ENCODE measurements around the gene ARGFX. TPM values are rescaled to one million over a fixed set of nuclear protein-coding genes. Genes with fewer than 3 reads are reported as not detected.
"Not testable (repeated sequence)": the region's sequence is repeated elsewhere in the genome, so short reads cannot be mapped to it uniquely, and the experiment has no call there.

Gene ARGFX
- polyA plus RNA-seq, 6 donors from 2014 or later: not detected

DNA sequence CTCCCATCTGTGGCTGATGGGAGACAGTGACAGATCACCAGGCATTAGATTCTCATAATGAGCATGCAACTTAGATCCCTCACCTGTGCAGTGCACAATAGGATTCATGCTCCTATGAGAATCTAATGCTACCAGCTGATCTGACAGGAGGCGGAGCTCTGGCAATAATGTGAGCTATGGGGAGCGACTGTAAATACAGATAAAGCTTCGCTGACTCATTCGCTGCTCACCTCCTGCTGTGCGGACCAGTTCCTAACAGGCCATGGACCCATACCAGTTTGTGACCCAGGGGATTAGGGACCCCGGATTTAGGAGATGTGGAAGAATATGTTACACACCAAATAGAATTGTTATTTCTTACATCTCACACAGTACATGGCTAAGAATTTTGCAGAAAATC is 6.7 kb downstream of the ARGFX start:
- DNase-seq (no peak), ATAC-seq (ENCODE audit: low read depth in 2 of 2) (no peak)
- Mint-ChIP-seq H3K9me3 (no peaks in the 10 kb centered on the region), H3K27ac (no peak overlapping the region), H3K36me3 (no peaks in the 10 kb centered on the region), H3K4me3 (no peak overlapping the region), H3K27me3 (peaks cover 0 to 9% (median 0%) of the 10 kb centered on the region in 3 donors), H3K4me1 (no peaks in the 10 kb centered on the region)

DNA sequence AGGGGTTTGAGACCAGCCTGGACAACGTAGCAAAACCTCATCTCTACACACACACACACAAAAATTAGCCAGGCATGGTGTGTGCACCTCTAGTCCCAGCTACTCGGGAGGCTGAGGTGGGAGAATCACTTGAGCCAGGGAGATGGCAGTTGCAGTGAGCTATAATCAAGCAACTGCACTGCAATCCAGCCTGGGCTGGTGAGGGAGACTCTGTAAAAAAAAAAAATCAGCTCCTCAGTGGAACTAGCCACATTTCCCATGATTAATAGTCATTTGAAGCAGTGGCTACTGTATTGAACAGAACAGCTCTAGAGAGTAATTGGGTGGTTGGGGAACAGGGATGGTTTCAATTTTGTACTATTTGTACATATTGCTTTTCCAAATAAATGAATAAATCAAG is 13.9 kb downstream of the ARGFX start:
- ATAC-seq (ENCODE audit: low read depth in 2 of 2): no peak
- Mint-ChIP-seq H3K27ac (no peak overlapping the region), H3K9me3 (peaks cover 0 to 2% (median 0%) of the 10 kb centered on the region in 7 donors)

DNA sequence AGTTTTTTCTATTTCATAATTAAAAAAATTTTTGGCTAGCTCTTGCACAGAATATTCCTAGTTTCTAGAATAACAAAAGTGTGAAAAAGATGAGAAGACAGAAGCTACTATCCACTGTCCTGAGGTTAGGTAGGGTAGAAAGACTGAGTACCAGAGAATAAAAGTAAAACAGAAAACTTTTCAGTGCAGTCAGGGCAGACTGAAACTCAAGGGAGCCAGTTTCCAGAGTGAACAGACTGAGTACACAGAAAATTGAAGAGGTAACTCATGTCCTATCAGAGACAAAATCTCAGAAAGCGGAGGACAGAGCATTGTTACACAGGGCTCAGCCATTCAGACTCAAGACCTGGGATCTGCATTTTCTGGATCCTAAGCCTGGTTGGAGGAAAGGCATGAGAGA is 16.7 kb downstream of the ARGFX start:
- ATAC-seq (ENCODE audit: low read depth in 2 of 2) (no peak), DNase-seq (no peak)
- H3K27ac Mint-ChIP-seq: no peak overlapping the region
- peaks cover 0 to 2% (median 0%) of the 10 kb centered on the region in 7 donors for H3K9me3 Mint-ChIP-seq
- no peaks in the 10 kb centered on the region for H3K36me3 Mint-ChIP-seq
- H3K4me1 Mint-ChIP-seq: peaks cover 0 to 4% (median 0%) of the 10 kb centered on the region in 3 donors
- H3K4me3 Mint-ChIP-seq: no peak overlapping the region
- H3K27me3 Mint-ChIP-seq: peaks cover 7 to 31% (median 21%) of the 10 kb centered on the region in 3 donors

More for the DNA sequence above, 13.9 kb downstream of the ARGFX start:
- Mint-ChIP-seq H3K4me1 (peaks cover 0 to 4% (median 0%) of the 10 kb centered on the region in 3 donors), H3K4me3 (no peak overlapping the region), H3K27me3 (peaks cover 7 to 31% (median 17%) of the 10 kb centered on the region in 3 donors), H3K36me3 (no peaks in the 10 kb centered on the region)
- DNase-seq: no peak

DNA sequence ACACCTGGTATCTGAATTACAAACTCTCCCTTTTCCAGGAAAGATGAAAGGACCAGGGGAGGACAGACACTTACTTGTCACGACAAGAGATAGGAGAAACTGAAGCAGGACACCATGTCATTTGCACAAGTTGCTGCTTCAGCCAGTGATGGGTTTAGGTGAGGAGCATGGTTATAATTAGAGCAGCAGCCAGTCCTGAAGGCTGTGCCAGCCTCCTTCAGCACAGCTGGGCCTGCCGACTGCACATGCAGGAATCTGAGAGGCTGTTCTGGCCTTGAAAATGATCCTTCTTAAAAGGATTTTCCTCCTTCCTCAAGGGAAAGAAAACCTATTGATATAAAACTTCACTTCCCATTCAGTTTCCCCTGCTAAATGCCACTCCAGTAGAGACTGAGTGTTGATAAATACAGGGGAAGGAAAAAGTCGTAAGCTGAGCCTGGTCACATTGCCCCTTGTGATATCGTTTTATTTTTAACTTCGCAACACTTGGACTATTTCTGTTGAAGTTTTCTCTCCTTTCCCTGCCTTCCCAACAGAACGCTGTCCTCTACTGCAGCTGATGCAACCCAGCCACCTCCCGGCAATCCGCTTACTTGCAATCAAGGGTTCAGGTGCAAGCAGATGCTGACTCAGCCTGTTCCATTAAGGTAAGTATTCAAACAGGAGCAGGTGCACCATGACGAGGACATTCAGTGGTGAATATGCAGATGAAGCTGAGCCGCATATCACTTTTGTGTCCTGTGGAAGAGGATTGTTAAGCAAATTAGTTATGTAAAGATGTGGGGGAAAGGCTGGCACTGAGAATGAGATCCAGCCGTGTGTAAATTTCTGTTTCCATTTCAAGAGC is 25.3 kb downstream of the ARGFX start, which contains the start of gene FBXO40:
Gene FBXO40 (plus strand): TSS at position 524 of the 847 bp plus-strand sequence. CDS start 27,197 bp downstream, outside the sequence.
- H3K27ac Mint-ChIP-seq: peak within 1 kb of the TSS in 2 of 6 donors; percentile 39 to 82
- no peaks in the 10 kb centered on the region for H3K4me1 Mint-ChIP-seq
- no peak within 1 kb of the TSS for H3K4me3 Mint-ChIP-seq
- no peak for DNase-seq
- no peaks in the 10 kb centered on the region for H3K27me3 Mint-ChIP-seq
- no peak for ATAC-seq (ENCODE audit: low read depth in 2 of 2)
- H3K36me3 Mint-ChIP-seq: no peaks in the 10 kb centered on the region
- H3K9me3 Mint-ChIP-seq: no peaks in the 10 kb centered on the region

DNA sequence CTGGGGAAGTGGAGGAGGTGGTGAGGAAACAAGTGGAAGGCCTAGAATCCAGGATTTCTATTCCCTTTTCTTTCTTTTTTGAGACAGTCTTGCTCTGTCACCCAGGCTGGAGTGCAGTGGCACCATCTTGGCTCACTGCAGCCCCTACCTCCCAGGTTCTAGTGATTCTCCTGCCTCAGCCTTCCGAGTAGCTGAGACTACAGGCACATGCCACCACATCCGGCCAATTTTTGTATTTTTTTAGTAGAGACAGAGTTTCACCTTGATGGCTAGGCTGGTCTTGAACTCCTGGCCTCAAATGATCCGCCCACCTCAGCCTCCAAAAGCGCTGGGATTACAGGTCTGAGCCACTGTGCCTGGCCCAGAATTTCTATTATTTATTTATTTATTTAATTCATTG is 26.1 kb downstream of the ARGFX start:
- ATAC-seq (ENCODE audit: low read depth in 2 of 2); H3K9me3 Mint-ChIP-seq; H3K4me1 Mint-ChIP-seq; H3K36me3 Mint-ChIP-seq; DNase-seq; H3K4me3 Mint-ChIP-seq; H3K27me3 Mint-ChIP-seq: not testable (repeated sequence)
- peak overlapping the region in 1 of 6 donors; percentile 51 for H3K27ac Mint-ChIP-seq

DNA sequence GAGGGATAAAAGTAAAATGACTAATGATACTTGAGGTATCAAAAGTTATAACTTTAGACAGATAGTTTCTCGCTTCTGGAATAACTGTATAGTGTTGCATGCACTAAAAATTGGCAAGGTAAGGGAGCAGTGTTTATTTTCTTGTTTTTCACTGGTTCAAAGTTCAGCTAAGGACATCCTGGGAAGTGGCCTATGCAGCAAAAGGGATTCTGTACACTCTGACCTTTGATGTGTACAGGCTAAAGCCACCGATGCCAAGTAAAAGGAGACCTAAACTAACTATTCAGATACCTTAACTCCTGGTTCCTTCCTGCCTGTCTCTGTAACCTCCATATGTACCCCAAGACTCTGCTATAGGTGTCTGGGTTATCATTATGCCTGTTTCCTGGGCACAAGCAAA is 27.1 kb downstream of the ARGFX start:
- H3K27me3 Mint-ChIP-seq: no peaks in the 10 kb centered on the region
- no peaks in the 10 kb centered on the region for H3K4me1 Mint-ChIP-seq
- no peak overlapping the region for H3K4me3 Mint-ChIP-seq
- no peaks in the 10 kb centered on the region for H3K9me3 Mint-ChIP-seq
- H3K36me3 Mint-ChIP-seq: no peaks in the 10 kb centered on the region
- no peak for ATAC-seq (ENCODE audit: low read depth in 2 of 2)
- DNase-seq: no peak
- H3K27ac Mint-ChIP-seq: no peak overlapping the region

DNA sequence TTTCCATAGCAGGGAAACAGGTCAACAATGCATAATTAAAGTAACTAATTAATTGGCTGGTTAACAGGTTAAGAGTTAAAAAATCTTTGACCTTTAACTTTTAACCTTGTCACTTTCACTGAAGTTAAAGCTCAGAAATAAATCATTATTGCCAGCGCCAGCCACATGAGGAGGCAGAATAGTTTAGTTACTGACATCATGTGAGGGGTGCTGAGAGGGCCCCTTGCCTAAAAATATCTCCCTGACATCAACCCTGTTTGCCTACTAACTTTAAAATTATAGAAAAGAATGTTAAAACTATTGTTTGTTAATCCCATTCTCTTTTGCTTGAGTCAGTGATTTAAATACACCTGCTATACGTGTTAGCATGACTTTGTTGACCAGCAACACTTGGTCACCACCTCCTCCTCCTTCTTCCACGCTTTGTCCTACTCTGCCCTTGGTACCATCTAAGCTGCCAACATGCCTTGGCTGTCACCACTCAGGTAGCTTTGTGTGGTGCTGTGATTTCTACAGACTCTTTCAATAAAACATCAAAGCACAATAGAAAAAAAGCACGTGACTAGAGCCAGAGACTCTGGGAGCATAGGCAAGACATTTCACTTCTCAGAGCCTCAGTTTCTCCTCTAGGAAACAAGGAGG is 28.1 kb downstream of the ARGFX start:
- H3K4me3 Mint-ChIP-seq: no peak overlapping the region
- no peaks in the 10 kb centered on the region for H3K36me3 Mint-ChIP-seq
- H3K27me3 Mint-ChIP-seq: no peaks in the 10 kb centered on the region
- DNase-seq: no peak
- H3K4me1 Mint-ChIP-seq: no peaks in the 10 kb centered on the region
- H3K9me3 Mint-ChIP-seq: no peaks in the 10 kb centered on the region
- H3K27ac Mint-ChIP-seq: no peak overlapping the region
- no peak for ATAC-seq (ENCODE audit: low read depth in 2 of 2)

DNA sequence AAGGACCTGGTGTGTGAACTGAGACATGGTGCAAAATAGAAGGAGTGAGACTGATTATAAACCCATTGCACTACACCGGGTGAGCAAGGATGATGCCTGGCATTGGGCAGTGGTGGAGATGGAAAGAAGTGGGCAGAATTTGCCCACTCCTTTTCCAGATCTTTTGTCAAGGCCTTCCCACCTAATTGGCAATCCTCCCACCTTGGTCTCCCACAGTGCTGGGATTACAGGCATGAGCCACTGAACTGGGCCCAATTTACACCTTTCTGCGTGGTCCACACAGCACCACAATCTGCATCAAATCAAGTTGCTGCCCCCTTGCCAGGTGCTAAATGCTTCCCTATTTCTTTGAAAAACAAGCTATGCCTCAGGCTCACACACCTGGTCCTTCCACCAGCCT is 30.8 kb downstream of the ARGFX start:
- Mint-ChIP-seq H3K9me3 (no peaks in the 10 kb centered on the region), H3K36me3 (no peaks in the 10 kb centered on the region), H3K4me1 (no peaks in the 10 kb centered on the region), H3K27me3 (peaks cover 0 to 5% (median 0%) of the 10 kb centered on the region in 3 donors), H3K27ac (peak overlapping the region in 1 of 6 donors; percentile 28), H3K4me3 (no peak overlapping the region)
- ATAC-seq (ENCODE audit: low read depth in 2 of 2) (no peak), DNase-seq (no peak)

DNA sequence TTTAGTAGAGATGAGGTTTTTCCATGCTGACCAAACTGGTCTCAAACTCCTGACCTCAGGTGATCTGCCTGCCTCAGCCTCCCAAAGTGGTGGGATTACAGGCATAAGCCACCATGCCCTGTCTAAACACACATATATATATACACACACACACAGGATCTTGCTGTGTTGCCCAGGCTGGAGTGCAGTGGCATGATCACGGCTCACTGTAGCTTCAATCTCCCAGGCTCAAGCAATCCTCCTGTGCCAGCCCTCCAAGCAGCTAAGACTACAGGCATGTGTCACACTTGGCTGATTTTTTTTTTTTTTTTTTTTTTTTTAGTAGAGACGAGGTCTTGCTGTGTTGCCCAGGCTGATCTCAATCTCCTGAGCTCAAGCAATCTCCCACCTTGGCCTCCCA is 32.2 kb downstream of the ARGFX start:
- not testable (repeated sequence) for DNase-seq; ATAC-seq (ENCODE audit: low read depth in 2 of 2); H3K4me3 Mint-ChIP-seq; H3K9me3 Mint-ChIP-seq; H3K36me3 Mint-ChIP-seq; H3K27ac Mint-ChIP-seq; H3K4me1 Mint-ChIP-seq; H3K27me3 Mint-ChIP-seq

DNA sequence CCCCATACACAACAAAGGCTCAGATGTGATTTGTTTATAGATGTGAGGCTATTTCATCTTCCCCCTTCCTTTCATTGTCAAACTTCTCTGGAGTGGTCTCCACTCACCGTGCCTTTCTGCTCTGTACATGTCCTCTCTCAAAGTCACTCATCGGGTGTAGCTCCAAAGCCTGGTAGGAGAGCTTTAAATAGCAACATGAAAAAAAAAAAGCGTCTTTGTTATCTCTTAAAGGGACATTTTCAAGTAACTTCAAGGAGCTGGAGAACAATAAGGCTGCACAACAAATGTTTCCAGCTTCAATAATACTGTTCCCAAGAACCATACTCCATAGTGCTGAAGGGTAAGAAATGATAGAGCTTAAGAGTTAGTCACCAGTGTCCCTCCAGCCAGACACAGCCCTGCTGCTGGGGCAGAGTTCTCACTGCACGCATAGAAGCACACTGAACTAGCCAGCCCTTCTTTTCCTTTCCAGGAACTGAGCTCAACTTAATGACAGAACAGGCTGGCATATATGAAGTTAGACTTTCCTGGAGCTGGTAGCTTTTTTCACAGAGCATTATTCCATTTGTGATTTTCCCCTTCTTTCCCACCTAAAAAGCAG is 33.6 kb downstream of the ARGFX start:
- Mint-ChIP-seq H3K9me3 (no peaks in the 10 kb centered on the region), H3K4me3 (no peak overlapping the region), H3K27ac (peak overlapping the region in 1 of 6 donors; percentile 78), H3K4me1 (no peaks in the 10 kb centered on the region), H3K36me3 (no peaks in the 10 kb centered on the region), H3K27me3 (peaks cover 0 to 5% (median 0%) of the 10 kb centered on the region in 3 donors)
- DNase-seq (no peak), ATAC-seq (ENCODE audit: low read depth in 2 of 2) (no peak)

DNA sequence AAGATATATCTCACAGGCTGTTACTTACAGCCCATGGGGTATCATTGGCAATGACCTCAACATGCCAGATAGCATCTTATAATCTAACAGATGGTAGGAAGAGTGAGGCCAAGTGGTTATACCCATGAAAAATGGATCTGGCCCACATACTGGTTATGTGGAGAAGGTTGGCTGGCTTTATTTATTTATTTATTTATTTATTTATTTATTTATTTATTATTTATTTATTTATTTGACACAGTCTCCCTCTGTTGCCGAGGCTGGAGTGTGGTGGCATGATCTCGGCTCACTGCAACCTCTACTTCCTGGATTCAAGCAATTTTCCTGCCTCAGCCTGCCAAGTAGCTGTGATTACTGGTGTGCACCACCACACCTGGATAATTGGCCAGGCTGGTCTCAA is 37.0 kb downstream of the ARGFX start:
- ATAC-seq (ENCODE audit: low read depth in 2 of 2): no peak
- Mint-ChIP-seq H3K27ac (peak overlapping the region in 1 of 6 donors; percentile 38), H3K9me3 (no peaks in the 10 kb centered on the region), H3K4me3 (no peak overlapping the region), H3K36me3 (no peaks in the 10 kb centered on the region), H3K4me1 (no peaks in the 10 kb centered on the region), H3K27me3 (peaks cover 0 to 5% (median 0%) of the 10 kb centered on the region in 3 donors)
- DNase-seq: no peak

DNA sequence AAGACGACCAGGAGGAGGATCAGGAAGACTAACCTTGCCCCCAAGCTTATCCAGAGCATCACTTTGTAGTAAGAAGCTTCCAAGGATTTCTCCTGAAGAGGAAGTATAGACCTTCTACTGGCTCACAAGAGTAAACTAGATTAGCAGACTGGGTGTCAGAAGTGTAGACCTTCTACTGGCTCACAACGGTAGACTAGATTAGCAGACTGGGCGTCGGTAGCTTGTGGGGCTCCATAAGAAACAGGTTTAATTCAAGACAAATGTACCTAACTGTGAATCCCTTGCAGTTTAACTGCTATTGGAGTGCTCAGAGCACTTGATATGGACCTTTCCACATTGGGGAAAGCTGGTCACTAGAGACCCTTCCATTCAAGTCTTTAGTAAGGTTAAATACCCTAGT is 38.4 kb downstream of the ARGFX start:
- Mint-ChIP-seq H3K27me3 (peaks cover 0 to 5% (median 0%) of the 10 kb centered on the region in 3 donors), H3K4me1 (no peaks in the 10 kb centered on the region), H3K4me3 (no peak overlapping the region), H3K9me3 (no peaks in the 10 kb centered on the region), H3K27ac (peak overlapping the region in 1 of 6 donors; percentile 15), H3K36me3 (no peaks in the 10 kb centered on the region)
- DNase-seq (no peak), ATAC-seq (ENCODE audit: low read depth in 2 of 2) (no peak)
